Subcutaneous adipose tissue (tissue), 4 donors: ENCODE measurements around the gene POLR1G. TPM values are rescaled to one million over a fixed set of nuclear protein-coding genes. Genes with fewer than 3 reads are reported as not detected.

Source experiments
- CTCF ChIP-seq: fragments of 450-650 bp; IDR thresholded peaks from one replicate; pipeline ENCODE4 v1.5.1; 2016; ENCODE audit warnings: low read depth, mild to moderate bottlenecking, control low read depth, antibody characterized with exemption, moderate library complexity
- small RNA-seq: library from RNA; depleted of rRNA; stranded (forward); fragments of <200 nt; gene quantifications from one replicate; pipeline ENCODE3, GENCODE V24; 2016
- total RNA-seq, 4 donors: library from RNA; depleted of rRNA; stranded (reverse); fragments of >200 nt; gene quantifications; one replicate each; pipeline ENCODE4 v1.1.0, GENCODE V29; 2016

POLR1G gene
- total RNA-seq, 4 donors from 2014 or later = 1.1 to 2.9 (median 1.6) TPM

- no peak for TF ChIP-seq CTCF
Measured at GRCh38 chr19:45455707-45456499, 49.5 kb downstream of the POLR1G start.

DNA sequence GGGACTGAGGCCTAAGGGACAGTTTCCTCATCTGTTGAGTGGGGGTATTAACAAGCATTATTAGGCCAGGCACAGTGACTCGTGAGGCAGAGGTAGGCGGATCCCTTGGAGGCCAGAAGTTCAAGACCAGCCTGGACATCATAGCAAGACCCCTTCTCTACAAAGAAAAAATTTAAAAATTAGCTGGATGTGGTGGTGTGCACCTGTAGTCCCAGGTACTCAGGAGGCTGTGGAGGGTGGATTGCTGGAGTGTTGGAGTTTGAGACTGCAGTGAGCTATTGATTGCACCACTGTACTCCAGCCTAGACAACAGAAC, 50.0 kb downstream of the POLR1G start:
- no peak for TF ChIP-seq CTCF

- TF ChIP-seq CTCF = no peak
Measured at GRCh38 chr19:45457776-45458175, 51.3 kb downstream of the POLR1G start.

Small RNA genes lying within 50 kb of the gene (small RNA-seq; reads per million reads assigned to genes)
- gene MIR6088 = not detected

Other genes starting within 250 kb of the POLR1G start
- gene NKPD1, start 245.7 kb upstream of the POLR1G start, total RNA-seq = under 1 TPM in 1 of 4 donors, not detected in 3; 0.17 TPM
- gene TRAPPC6A, start 228.4 kb upstream of the POLR1G start, total RNA-seq = 10 to 100 TPM in 3 of 4 donors, 1 to 10 TPM in 1; 7.7 to 38.4 (median 26.4) TPM
- gene BLOC1S3, start 227.9 kb upstream of the POLR1G start, total RNA-seq = 10 to 100 TPM in 2 of 4 donors, 1 to 10 TPM in 2; 1.3 to 19.2 (median 11.0) TPM
- gene EXOC3L2, start 161.2 kb upstream of the POLR1G start, total RNA-seq = 1 to 10 TPM in 2 of 4 donors, under 1 TPM in 2; 0.44 to 2.6 (median 0.91) TPM
- gene MARK4, start 155.4 kb upstream of the POLR1G start, total RNA-seq = 10 to 100 TPM; 10.2 to 26.2 (median 14.4) TPM
- not detected for gene CKM, start 83.8 kb upstream of the POLR1G start, total RNA-seq
- gene KLC3, start 65.9 kb upstream of the POLR1G start, total RNA-seq = not detected
- gene ERCC2, start 36.1 kb upstream of the POLR1G start, total RNA-seq = 10 to 100 TPM in 1 of 4 donors, 1 to 10 TPM in 3; 3.3 to 18.1 (median 8.0) TPM
- gene PPP1R13L, start 1.6 kb upstream of the POLR1G start, total RNA-seq = 10 to 100 TPM in 1 of 4 donors, 1 to 10 TPM in 3; 4.0 to 10.7 (median 4.2) TPM
- 10 to 100 TPM; 57.5 to 85.2 (median 64.7) TPM for gene ERCC1, start 17.3 kb downstream of the POLR1G start, total RNA-seq
- gene FOSB, start 61.4 kb downstream of the POLR1G start, total RNA-seq = 10 to 100 TPM in 1 of 4 donors, 1 to 10 TPM in 3; 1.8 to 14.5 (median 2.4) TPM
- 10 to 100 TPM in 2 of 4 donors, 1 to 10 TPM in 2; 5.3 to 11.5 (median 9.9) TPM for gene RTN2, start 90.4 kb downstream of the POLR1G start, total RNA-seq
- 1 to 10 TPM in 3 of 4 donors, not detected in 1; 1.3 to 2.0 (median 2.0) TPM for gene PPM1N, start 91.8 kb downstream of the POLR1G start, total RNA-seq
- 10 to 100 TPM; 24.9 to 44.5 (median 40.5) TPM for gene VASP, start 100.8 kb downstream of the POLR1G start, total RNA-seq
- 10 to 100 TPM in 1 of 4 donors, 1 to 10 TPM in 3; 2.7 to 11.6 (median 6.4) TPM for gene OPA3, start 178.2 kb downstream of the POLR1G start, total RNA-seq
- gene GPR4, start 195.6 kb downstream of the POLR1G start, total RNA-seq = 10 to 100 TPM in 1 of 4 donors, 1 to 10 TPM in 3; 2.0 to 10.4 (median 5.9) TPM
- gene EML2, start 232.8 kb downstream of the POLR1G start, total RNA-seq = 10 to 100 TPM in 3 of 4 donors, 1 to 10 TPM in 1; 5.4 to 32.6 (median 20.7) TPM